ENCODE measurements around the gene CELF4. TPM values are rescaled to one million over a fixed set of nuclear protein-coding genes. Genes with fewer than 3 reads are reported as not detected.

CELF4 gene
- total and polyA plus RNA-seq, 10 of the 15 experiments (the other 5 are each of a cell fraction or from before 2014, with no cell fraction given), result 0.03 to 0.32 TPM; not detected in 8

DNA sequence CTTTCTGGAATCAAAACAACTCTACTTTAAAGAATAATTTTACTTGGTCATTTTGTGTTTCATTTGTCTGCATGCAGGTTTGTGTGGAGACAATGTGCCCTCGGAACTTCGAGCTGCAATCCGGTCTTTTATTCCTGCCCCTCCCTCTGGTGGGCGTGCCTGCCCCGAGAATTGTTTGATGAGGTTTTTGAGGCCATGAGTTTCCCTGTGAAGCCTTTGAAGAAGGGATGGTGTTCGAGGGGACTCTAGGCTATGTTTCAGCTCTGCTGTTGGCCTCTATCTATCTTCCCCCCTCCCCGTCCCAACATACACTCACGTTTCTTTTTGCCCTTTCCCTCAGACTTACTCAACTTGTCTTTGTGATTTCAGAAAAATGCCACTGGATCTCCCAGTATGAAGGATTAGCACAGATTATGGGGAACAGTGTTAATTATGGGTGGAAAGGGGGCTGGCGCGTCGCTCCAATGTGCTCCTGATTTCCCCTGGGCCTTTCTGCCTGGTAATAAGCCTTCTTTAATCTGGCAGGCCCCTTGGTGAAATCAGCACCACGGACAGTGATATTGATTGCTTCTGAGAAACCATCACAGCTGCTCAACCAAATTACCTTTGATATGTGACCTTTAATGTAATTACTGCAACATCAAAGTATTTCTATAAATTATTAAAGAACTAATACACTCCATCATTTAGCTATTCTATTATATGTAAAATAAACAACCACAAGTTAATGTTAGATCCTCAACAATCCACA lies 82.2 kb downstream of the CELF4 start:
- POLR2A ChIA-PET, result no interaction called here

More for the DNA sequence above, 82.2 kb downstream of the CELF4 start:
- H3K36me3 ChIP-seq (ENCODE audit: control insufficient read depth in 2 of 2, insufficient read depth in 2 of 2, low read length in 1 of 2), result no peaks in the 10 kb centered on the region
- H3K79me2 ChIP-seq (ENCODE audit: control insufficient read depth, insufficient read depth, low read length), result no peaks in the 10 kb centered on the region
- no peak overlapping the region for H3K4me3 ChIP-seq
- peaks cover 2 to 6% of the 10 kb centered on the region in 2 experiments; a peak in 3 of 4 replicates for H3K27me3 ChIP-seq (replicated peaks in 1 of 2; ENCODE audit: control insufficient read depth in 2 of 2, insufficient read depth in 2 of 2, low read length in 1 of 2)
- SMC1A ChIA-PET (ENCODE audit: uncharacterized antibody, unreplicated experiment), result interaction anchor here (0.6 kb wide), 1 partner anchor 1275 kb away, joined by 3 read pairs; no protein-coding TSS in a partner anchor
- TF ChIP-seq EGR1 (IDR thresholded peaks at IDR 0.05; ENCODE audit: borderline replicate concordance in 1 of 2, low read depth in 2 of 2, low read length in 2 of 2), result no peak
- TF ChIP-seq, protein P1, sequence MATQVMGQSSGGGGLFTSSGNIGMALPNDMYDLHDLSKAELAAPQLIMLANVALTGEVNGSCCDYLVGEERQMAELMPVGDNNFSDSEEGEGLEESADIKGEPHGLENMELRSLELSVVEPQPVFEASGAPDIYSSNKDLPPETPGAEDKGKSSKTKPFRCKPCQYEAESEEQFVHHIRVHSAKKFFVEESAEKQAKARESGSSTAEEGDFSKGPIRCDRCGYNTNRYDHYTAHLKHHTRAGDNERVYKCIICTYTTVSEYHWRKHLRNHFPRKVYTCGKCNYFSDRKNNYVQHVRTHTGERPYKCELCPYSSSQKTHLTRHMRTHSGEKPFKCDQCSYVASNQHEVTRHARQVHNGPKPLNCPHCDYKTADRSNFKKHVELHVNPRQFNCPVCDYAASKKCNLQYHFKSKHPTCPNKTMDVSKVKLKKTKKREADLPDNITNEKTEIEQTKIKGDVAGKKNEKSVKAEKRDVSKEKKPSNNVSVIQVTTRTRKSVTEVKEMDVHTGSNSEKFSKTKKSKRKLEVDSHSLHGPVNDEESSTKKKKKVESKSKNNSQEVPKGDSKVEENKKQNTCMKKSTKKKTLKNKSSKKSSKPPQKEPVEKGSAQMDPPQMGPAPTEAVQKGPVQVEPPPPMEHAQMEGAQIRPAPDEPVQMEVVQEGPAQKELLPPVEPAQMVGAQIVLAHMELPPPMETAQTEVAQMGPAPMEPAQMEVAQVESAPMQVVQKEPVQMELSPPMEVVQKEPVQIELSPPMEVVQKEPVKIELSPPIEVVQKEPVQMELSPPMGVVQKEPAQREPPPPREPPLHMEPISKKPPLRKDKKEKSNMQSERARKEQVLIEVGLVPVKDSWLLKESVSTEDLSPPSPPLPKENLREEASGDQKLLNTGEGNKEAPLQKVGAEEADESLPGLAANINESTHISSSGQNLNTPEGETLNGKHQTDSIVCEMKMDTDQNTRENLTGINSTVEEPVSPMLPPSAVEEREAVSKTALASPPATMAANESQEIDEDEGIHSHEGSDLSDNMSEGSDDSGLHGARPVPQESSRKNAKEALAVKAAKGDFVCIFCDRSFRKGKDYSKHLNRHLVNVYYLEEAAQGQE (IDR thresholded peaks at IDR 0.05; ENCODE audit: low read depth, low read length), result peak; percentile 83
- no peak overlapping the region for H2AFZ ChIP-seq (ENCODE audit: control insufficient read depth, low read depth, low read length)
- no TSS peak for BruUV-seq (replicated peaks)
- H3K9me3 ChIP-seq (replicated peaks; ENCODE audit: control insufficient read depth, insufficient read depth, low read length), result no peaks in the 10 kb centered on the region
- H3K27ac ChIP-seq (ENCODE audit: control insufficient read depth, insufficient read depth), result no peak overlapping the region
- no peak overlapping the region for H3K4me2 ChIP-seq (ENCODE audit: control insufficient read depth, insufficient read depth)
- CTCF ChIA-PET, result interaction anchor here (1.0 kb wide), 1 partner anchor 140 kb away, joined by 3 read pairs; no protein-coding TSS in a partner anchor
- no peaks in the 10 kb centered on the region for H4K20me1 ChIP-seq (ENCODE audit: control insufficient read depth, insufficient read depth)
- in situ Hi-C loops (cut with MboI), result no loop called here
- FAIRE-seq (no peak), ATAC-seq (no peak), DNase-seq (ENCODE audit: low read depth, low spot score) (no peak)
- RAD21 ChIA-PET (ENCODE audit: unreplicated experiment), result no interaction called here
- no peak overlapping the region for H3K9ac ChIP-seq (ENCODE audit: control insufficient read depth, insufficient read depth, low read length)
- no peaks in the 10 kb centered on the region for H3K4me1 ChIP-seq (ENCODE audit: control insufficient read depth, insufficient read depth, low read length)
- intact Hi-C loops (cut with micrococcal nuclease; ENCODE audit: unreplicated experiment), result no loop called here
- whole genome bisulfite sequencing (ENCODE audit: insufficient coverage, insufficient replicate concordance, low lambda C conversion rate, missing lambda C conversion rate), result 45% methylated on average over 12 of the region's 12 CpGs

Measured in GM12878 (cell line).